ENCODE results near the gene UBE2E3. TPM values are rescaled to one million over a fixed set of nuclear protein-coding genes. Genes with fewer than 3 reads are reported as not detected.

The UBE2E3 gene
- polyA plus RNA-seq, 3 donors = 249 to 260 (median 255) TPM

DNA sequence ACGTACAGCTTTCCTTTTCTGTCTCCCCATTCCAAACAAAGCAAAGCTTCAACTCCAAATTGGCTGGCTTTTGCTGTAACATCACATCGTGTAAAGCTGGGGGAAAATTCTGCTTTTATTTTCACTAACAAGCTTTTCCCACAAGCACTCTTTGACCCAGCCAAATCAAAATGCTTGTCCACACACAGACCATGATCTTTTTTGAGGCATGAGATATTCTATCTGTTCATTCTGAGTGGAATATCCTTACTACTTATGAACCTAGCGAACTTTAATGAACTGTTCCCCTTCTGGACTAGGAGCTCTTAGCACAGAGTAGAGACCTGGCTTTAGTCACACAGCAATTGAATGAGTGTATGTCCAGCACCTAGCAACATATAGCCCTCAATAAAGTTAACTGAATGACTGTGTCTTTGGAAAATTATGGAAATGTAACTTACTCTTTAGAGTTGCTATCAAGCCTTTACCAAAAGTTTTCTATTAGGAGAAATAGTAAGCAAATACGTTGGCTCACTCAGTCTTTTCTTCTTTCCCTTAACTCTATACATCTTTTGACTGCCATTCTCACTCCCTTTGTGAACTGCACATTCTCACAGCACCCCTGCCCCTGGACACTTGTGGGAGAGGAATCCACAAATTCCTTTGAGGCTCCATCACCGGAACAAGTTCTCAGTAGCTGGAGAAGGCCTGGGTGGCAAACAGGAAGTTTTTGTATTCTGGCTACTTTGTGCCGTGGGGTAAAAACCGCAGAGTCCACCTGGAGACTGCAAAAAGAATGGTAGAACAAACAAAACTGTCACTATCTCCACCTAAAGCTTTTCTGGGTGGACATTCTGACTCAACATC, 1.3 kb upstream of the UBE2E3 start:
- DNase-seq (ENCODE audit: low read depth in 3 of 3, low spot score in 2 of 3) = no peak

DNA sequence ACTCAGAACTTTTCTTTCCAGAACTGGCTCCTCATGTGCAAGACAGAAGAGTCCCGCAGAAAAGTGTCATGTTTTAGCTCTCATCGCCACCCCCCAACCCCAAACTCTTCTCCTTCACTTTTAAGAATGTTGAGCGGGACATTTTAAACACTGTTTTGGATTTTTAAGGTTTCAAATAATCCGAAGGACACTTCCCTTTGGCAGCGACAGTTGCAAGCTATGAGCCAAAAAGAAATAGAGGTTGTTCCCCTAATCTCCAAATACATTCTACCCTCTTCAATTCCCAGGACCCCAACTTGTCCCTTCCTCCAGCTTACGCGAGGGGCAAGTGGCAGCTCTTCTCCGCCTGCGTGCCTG, 678 bp upstream of the UBE2E3 start:
- DNase-seq (ENCODE audit: low read depth in 3 of 3, low spot score in 2 of 3) = no peak

DNA sequence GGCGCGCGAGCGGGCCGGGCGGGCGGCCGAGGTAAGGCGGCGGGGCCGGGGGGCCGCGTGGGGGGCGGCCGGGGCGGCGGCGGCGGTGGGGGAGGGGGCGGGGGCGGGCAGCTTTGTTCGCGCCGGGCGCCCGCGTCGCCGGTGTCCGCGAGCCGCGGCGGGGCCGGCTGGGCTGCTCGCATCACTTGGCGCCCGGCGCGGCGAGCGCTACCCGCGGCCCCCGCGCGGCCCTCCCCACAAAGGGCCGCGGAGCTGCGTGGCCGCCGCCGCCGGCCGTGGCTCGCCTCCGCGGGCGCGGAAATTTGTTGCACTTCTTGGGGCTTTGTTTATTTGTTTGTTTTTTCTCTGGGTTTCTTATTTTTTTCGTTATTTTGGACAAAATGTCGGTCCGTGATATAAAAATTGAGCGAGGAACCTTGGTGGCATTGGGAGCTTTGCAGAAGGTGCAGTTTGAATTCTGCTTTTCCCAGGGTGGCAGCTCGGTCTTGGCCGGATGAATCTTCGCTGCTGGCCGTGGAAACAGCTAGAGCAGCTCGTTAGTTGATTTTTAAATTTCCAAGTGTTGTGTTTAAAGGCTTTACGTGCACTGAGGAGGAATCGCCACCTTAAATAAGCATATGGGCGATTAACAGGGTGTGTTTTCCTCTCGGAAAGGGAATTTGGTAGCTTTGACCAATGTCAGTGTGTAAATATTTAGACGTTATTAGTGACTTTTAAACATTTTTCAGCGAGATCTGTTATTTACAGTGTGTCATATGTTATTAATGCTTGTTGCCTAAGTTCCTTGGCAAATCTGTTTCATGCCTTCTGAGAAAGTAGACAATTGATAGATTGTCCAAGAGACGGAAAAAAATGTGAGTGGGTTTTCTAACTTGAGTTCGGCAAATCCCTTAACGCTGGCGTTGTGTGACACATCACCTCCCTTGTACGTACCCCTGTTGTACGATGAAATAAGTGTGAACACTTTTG, 822 bp downstream of the UBE2E3 start:
- DNase-seq (ENCODE audit: low read depth in 3 of 3, low spot score in 2 of 3) = no peak

DNA sequence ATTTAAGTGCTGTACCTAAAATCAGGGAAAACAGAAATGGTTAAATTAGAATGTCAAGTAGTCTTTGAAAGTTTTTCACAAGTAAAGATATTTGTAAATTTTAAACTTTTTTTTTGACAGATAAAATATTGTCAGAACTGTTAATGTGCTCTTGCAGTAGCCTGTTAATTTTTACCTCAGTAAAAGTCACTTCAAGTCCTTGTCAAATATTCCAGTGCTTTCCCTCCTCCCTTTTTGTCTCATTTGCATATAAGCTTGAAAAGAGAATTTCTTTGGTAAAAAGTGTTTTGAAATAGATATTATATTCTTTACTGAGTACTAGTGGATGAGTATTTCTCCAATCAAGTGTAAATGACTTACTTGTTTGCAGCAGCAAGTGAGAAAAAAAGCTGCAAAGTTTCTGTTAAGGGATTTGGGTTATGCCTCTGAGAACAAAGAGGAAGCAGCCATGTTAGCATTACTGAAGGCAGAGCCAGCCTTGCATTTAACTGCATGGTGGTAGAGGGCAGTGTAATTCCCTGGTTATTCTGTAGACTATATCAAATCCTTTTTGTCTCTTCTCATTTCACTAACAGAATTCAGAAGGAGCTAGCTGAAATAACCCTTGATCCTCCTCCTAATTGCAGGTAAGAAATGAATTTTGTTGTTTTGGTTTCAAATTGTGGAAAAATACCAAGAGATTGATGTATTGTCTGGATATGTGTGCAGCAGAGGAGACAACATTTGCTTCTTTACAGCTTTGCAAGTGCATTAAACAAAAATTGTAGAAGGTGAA, 3.2 kb downstream of the UBE2E3 start:
- peak in 2 of 3 donors; percentile 54 to 67 for DNase-seq (ENCODE audit: low read depth in 3 of 3, low spot score in 2 of 3)

DNA sequence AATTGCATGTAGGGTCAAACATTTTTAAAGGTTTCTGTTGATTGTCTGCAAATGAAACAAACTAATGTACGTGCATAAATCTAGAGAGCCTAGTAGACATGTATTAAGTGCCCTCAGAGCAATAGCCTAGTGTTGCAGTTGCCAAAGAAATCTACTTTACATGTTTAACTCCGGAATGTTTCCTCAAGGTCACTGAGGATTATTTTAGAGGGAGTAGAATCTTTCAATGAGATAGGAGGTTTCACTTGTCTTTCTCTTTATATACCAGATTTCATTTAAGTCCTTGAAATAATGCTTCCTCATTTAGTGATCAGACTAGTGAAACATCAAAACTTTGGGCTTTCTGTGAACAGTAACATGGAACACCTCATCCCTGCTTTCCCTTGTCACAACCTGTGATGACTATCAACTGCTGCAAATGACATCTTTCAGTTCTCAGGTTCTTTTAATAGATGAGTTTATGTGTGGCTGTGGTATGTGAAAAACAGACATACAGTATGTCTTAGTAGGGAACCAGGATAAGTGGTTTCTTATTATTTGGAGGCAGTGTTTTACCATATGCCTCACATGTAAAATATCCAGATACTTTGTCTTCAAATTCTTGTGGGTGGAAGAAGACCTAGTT, 5.5 kb downstream of the UBE2E3 start:
- DNase-seq (ENCODE audit: low read depth in 3 of 3, low spot score in 2 of 3) = no peak

DNA sequence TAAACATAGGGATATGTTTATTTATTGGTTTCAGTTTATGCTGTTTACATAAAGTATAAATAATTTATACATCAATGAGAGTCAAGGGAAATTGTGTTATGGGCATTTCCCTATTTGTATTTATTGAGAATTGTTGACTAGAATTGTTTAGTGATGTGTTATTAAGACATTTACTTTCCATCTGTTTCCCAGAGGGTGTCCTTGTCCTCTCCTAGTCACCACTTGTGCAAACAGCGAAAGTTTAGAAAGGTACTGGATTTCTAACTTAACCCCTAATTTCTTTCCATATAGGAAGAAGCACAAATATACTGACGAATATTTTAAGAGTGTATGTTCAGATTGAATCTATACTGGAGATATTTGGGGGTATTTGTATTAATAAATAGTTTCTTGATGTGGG, 6.7 kb downstream of the UBE2E3 start:
- DNase-seq (ENCODE audit: low read depth in 3 of 3, low spot score in 2 of 3) = no peak

DNA sequence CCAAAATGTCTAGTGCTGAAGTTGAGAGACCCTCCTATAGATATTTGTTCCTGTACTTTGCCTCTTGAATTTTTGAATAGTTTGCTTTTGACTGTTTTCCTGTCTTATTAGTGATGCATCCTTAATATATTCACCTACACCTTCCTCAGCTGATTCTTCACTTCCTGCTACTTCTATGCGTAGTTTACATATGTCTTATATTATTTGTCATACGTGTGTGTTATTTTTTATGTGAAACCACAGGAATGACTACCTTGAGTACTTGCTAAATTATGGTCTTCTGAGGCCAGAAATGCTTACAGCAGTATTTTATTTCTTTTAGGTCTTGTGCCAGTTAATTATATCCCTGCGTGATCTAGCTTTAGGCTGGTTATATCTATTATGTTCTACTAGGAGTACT, 9.9 kb downstream of the UBE2E3 start:
- no peak for DNase-seq (ENCODE audit: low read depth in 3 of 3, low spot score in 2 of 3)

DNA sequence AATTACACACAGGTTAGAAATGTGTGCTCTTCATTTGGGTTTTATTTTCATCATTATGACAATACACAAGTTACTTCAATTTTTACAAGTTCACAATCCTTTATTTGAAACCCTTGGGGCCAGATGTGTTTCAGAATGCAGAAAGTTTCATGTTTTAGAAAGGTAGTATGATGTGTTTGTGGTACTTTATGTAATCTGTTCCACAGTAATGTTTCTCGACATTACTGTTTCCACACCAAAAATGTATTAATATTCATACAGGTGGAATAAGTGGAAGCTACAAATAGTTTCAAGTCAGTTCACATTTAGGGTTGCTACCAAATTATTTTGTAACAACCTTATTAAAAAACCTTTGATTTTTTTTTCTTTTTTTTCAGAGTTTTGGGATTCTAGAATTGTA, 10.4 kb downstream of the UBE2E3 start:
- no peak for DNase-seq (ENCODE audit: low read depth in 3 of 3, low spot score in 2 of 3)

DNA sequence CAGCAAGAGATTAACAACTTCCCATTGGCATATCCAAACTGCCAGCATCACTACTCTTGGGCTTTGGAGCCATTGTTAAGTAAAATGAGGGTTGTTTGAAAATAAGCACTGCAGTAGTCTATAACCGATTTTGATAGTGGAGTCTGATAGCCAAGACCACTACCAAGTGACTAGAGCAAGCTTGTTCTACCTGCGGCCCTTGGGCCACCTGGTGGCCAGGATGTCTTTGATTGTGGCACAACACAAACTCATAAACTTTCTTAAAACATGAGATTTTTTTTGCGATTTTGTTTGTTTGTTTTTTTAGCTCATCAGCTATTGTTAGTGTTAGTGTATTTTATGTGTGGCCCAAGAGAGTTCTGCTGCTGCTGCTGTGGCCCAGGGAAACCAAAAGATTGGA, 11.0 kb downstream of the UBE2E3 start:
- DNase-seq (ENCODE audit: low read depth in 3 of 3, low spot score in 2 of 3) = no peak

DNA sequence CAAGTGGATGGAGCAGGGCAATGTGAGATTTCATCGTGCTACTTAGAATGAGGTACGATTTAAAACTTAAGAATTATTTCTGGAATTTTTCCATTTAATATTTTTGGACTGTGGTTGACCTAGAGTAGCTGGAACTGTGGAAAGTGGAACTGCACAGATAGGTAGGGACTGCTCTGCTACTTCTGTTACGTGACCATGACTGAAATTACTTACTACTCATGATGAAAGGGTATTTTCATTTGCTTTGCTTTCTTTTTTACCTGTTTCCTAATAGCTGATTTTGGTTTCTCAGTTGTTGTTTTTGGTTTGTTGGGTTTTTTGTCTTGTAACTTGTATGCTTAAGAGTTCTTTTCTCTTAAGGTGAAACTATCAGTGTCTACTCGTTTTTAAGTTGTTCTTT, 11.4 kb downstream of the UBE2E3 start:
- no peak for DNase-seq (ENCODE audit: low read depth in 3 of 3, low spot score in 2 of 3)

DNA sequence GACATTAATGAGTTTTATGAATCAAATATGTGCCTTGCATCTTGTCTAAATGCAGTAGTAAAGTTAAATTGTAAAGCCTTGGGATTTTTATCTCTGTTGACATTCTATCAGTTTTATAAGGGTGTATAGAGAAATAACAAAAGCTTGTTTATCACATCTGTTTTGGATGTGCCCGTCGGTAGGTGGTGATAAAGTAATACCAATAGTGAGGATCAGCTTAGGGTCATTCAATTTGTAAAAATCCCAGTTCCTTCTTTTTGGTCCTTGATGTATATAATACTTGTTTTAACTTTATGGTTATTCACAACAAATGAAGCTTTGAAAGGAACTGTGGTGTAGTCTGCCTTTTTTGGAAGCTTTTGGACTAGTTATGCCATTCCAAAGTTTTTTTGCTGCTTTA, 12.6 kb downstream of the UBE2E3 start:
- DNase-seq (ENCODE audit: low read depth in 3 of 3, low spot score in 2 of 3) = no peak

DNA sequence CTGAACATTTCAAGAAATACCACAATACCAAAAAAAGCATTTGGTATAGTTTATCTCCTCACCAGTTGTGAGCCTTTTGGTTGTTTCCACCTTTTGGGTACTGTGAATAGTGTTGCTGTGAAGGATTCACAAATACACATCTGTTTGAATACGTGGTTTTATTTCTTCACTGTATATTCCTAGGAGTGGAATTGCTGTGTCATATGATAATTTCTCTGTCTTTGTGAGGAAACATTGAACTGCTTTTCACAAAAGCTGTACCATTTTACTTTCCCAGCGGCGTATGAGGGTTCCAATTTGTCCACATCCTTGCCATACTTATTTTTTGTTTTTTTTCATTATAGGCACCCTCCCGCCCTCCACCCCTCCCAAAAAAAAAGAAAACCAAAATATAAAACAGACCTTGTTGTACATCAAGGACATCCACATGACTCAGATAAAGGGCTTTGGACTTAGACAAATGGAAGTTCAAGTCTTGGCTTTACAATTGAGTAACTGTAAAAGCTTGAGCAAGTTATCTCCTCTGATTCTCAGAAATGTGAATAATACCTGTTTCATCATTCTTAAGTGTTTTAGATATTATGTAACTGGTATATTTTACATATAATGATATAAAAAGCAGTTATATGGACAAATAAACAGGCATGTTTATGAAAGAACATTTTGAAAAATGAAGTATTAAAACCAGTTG, 19.0 kb downstream of the UBE2E3 start:
- DNase-seq (ENCODE audit: low read depth in 3 of 3, low spot score in 2 of 3) = no peak

DNA sequence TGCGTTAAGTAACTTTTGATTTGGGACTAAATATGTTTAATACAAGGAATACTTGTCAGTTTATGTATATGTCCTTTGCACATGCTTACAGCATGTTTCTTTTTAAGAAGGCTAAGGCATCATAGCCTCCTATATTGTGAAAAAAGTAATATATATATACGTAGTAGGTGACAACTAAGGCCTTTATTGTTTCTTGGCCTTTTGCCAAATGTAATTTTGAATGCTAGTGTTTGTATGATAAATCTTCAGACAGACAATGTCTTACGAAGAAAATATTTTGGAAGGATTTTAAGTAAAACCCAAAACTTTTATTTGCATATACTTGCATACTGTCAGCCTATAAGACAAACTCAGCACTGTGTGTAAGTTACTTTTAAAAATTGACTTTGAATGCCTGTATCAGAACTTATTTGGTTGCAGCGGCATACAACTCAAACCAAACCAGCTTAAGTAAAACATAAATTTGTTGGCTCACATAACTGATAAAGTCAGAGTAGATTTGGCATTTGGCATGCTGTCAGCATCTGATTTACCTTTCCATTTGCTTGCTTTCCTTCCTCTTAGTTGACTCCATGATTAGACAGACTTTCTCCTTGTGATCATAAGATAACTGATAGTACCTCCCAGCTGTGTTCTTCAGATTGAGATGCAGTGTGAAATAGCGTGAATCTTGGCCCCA, 24.4 kb downstream of the UBE2E3 start:
- no peak for DNase-seq (ENCODE audit: low read depth in 3 of 3, low spot score in 2 of 3)

DNA sequence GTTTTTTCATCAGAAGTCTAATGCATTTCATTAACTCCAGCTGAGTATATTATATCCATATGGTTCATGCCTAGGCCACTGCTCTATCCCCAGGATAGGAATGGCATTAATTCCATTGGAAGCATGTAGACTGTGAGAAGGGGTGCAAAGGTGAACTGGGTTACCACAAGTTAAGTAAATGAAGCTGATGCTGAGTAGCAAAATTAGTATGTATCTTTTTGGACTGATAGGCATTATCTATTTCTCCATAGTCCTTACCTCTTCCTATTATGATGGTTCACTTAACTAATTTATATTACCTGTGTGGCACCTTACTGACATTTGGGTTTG, 24.9 kb downstream of the UBE2E3 start:
- no peak for DNase-seq (ENCODE audit: low read depth in 3 of 3, low spot score in 2 of 3)

DNA sequence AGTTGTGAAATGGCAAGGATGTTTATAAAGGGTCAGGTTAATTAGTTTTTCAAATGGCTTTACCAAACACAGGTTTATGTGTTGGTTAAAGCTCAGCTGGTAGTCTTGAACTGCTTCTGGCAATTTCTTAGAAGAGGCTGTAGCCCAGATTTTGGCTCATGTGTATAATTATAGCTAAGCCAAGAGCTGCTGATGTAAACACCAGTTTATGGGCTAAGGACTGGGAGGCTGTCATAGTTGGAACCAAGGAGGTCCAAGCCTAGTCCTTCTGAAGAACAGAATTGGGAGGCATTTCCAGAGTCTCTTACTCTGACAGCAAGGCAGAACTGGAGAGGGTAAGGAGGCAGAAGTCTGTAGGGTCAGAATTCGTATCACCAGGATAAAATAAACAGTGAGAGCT, 25.4 kb downstream of the UBE2E3 start:
- no peak for DNase-seq (ENCODE audit: low read depth in 3 of 3, low spot score in 2 of 3)

DNA sequence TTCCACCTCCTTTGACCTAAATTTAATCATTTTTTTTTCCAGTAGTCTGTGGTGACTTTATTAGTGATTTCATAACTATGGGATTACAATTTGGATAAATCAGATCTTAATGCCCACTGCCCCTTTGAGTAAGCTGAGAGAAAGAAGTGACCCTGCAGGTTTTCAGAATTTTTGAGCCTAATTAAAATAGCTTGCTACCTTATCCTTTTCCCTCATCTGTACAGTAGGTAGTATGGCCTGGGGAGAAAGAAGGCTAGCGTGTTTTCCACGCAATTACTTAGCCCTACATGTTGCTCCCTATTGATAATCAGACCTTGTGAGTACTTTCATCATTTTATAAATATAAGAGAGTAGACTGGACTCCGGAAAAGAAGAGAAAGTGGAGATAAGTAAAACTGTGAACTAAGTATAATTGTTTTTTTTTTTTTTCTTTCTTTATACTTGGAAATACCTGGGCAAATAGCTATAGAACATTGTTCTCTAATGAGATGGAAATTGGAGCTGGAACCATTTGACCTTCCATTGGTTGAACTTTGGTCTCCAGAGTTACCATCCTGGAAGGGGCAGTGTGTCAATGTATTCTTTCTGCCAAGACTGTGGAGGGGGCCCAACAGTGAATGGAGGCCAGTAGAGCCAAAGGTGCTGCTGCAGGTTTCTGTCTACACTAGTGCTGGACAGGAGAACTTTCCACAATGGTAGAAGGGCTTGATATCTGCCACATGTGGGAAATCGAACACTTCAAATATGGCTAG, 26.9 kb downstream of the UBE2E3 start:
- DNase-seq (ENCODE audit: low read depth in 3 of 3, low spot score in 2 of 3) = no peak

DNA sequence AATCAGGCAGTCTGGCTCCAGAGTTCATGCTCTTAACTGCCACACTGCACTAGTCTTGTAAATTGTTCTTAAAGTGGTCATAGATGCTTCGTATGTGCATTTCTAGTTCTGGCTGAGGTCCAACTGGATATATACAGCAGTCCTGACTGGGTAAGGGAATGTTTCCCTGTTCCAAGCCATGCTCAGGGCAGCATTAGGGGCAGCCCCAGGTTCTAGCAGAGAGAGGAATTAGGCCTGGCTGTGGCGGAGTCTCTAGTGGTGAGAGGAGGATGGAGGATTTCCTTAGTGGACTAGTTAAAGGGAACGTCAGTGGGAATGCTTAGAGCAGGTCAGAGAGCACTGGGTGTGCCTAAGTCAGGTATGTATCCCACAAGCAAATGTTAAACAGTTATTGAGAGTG, 28.0 kb downstream of the UBE2E3 start:
- no peak for DNase-seq (ENCODE audit: low read depth in 3 of 3, low spot score in 2 of 3)

DNA sequence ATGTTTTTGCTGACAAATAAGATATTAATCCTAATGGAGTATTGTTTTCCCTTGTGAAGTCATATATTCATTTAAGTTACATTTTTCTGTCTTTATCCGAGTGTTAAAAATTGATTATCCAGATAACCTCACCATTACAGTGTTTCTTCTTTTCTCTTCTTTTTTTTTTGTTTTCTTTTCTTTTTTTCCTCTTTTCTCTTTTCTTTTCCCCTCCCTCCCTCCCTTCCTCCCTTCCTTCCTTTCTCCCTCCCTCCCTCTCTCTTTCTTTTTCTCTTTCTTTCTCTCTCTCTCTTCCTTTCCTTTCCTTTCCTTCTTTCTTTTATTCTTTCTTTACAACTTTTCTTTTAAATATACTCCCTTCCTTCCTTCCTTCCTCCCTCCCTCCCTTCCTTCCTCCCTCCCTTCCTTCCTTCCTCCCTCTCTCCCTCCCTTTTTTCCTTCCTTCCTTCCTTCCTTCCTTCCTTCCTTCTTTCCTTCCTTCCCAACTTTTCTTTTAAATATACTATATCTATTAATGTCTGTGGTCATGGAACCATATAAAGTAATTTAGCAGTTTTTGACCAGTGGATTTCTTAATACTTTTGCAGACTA, 40.9 kb downstream of the UBE2E3 start:
- no peak for DNase-seq (ENCODE audit: low read depth in 3 of 3, low spot score in 2 of 3)

DNA sequence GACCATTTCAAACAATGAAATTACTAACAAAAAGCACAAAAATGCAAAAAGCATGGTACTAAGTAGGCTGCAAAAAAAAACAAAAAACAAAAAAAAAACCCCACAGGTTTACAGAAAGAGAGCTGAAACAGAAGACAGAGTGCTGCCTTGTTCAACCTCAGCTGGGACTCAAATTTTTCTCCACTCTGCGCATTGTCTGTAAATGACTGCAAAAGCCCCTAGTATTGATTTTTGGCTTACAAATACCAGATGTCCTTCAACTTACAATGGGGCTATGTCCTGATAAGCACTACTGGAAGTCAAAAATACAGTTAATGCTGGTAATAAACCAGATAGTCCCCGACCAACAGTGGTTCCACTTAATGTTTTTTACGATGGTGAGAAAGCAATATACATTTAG, 42.2 kb downstream of the UBE2E3 start:
- DNase-seq (ENCODE audit: low read depth in 3 of 3, low spot score in 2 of 3) = no peak

Data from right renal cortex interstitium (tissue), 3 donors.